Measurements from ENCODE around the gene PSMA6. TPM values are rescaled to one million over a fixed set of nuclear protein-coding genes. Genes with fewer than 3 reads are reported as not detected.

PSMA6 gene
- total RNA-seq, 6 experiments from 2014 or later: 66.9 to 122 (median 81.1) TPM

DNA sequence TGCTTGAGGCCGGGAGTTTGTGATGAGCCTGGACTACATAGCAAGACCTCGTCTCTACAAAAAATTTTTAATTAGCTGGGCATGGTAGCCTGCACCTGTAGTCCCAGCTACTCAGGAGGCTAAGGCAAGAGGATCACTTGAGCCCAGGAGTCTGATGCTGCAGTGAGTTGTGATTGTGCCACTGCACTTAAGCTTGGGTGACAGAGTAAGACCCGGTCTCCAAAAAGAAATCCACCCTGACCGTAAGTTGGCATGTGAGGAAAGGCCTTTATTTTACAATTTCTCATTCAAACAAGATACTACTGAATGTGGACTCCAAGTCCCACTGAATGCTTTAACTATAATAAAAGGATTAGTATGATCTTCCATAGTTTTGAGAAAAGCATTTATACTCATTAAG lies 27.3 kb downstream of the PSMA6 start:
- H3K4me1 ChIP-seq: no peaks in the 10 kb centered on the region
- H3K27me3 ChIP-seq: no peaks in the 10 kb centered on the region
- WGBS (ENCODE audit: insufficient coverage, low coverage, low lambda C conversion rate, missing lambda C conversion rate): 92% methylated on average over 3 of the region's 4 CpGs
- no peak overlapping the region for H3K27ac ChIP-seq
- no peaks in the 10 kb centered on the region for H3K9me3 ChIP-seq
- intact Hi-C loops (cut with DNase I): no loop called here
- no peak overlapping the region for H3K4me3 ChIP-seq
- H3K36me3 ChIP-seq: peaks cover 0 to 39% (median 16%) of the 10 kb centered on the region in 4 donors
- ATAC-seq (no peak), DNase-seq (no peak)
- no peak for TF ChIP-seq POLR2A (IDR thresholded peaks at IDR 0.05)
- TF ChIP-seq, protein P1, sequence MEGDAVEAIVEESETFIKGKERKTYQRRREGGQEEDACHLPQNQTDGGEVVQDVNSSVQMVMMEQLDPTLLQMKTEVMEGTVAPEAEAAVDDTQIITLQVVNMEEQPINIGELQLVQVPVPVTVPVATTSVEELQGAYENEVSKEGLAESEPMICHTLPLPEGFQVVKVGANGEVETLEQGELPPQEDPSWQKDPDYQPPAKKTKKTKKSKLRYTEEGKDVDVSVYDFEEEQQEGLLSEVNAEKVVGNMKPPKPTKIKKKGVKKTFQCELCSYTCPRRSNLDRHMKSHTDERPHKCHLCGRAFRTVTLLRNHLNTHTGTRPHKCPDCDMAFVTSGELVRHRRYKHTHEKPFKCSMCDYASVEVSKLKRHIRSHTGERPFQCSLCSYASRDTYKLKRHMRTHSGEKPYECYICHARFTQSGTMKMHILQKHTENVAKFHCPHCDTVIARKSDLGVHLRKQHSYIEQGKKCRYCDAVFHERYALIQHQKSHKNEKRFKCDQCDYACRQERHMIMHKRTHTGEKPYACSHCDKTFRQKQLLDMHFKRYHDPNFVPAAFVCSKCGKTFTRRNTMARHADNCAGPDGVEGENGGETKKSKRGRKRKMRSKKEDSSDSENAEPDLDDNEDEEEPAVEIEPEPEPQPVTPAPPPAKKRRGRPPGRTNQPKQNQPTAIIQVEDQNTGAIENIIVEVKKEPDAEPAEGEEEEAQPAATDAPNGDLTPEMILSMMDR (IDR thresholded peaks at IDR 0.05): no peak

DNA sequence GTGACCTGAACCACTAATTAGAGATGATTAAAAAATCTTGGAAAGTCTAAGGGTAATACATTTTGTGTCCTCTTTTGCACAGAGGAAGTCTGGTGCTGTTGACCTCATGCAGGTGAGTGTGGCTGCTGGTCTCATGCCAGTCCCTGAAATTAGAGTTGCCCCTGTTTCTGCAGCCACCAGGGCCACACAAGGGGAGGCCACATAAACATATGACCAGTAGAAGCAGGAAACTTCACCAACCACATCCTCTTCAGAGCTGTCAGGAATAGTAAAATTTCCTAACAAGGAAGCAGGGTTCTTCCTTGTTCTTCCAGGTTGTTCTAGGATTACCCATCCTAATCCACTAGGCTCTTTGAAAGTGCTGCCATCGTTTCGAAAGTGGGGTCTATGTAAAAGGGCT lies 28.3 kb downstream of the PSMA6 start:
- Histone ChIP-seq H3K4me1 (no peaks in the 10 kb centered on the region), H3K27me3 (no peaks in the 10 kb centered on the region), H3K4me3 (no peak overlapping the region), H3K27ac (no peak overlapping the region), H3K36me3 (peaks cover 0 to 30% (median 10%) of the 10 kb centered on the region in 4 donors), H3K9me3 (no peaks in the 10 kb centered on the region)
- intact Hi-C loops (cut with DNase I): no loop called here
- ATAC-seq (peak in 2 of 4 donors; percentile 11 to 13), DNase-seq (no peak)
- 92% methylated on average over 2 of the region's 2 CpGs for WGBS (ENCODE audit: insufficient coverage, low coverage, low lambda C conversion rate, missing lambda C conversion rate)
- TF ChIP-seq, protein P1 (IDR thresholded peaks at IDR 0.05): no peak
- TF ChIP-seq POLR2A (IDR thresholded peaks at IDR 0.05): no peak

DNA sequence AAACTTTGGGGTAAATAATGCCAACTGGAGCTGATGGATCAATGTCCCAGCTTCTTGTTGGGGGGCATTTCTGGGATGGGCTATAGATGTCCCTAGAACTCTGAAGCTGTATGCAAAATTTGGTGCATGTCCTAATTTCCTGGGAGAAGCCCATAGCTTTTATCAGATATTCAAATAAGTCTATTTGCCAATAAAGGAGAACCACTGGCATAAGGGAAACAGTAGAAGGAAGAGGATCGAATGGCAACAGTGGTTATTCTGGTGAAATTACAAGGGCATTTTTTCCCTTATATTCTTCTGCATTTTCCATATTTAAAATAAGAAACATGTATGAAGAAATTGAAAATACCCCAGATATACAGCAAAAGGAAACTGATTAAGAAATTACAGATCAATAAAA lies 34.2 kb downstream of the PSMA6 start:
- ATAC-seq (peak; percentile 31 to 58 (median 44)), DNase-seq (no peak)
- 17% methylated on average over 1 of the region's 1 CpG for WGBS (ENCODE audit: insufficient coverage, low coverage, low lambda C conversion rate, missing lambda C conversion rate)
- intact Hi-C loops (cut with DNase I): no loop called here
- TF ChIP-seq, protein P1 (IDR thresholded peaks at IDR 0.05): no peak
- no peak for TF ChIP-seq POLR2A (IDR thresholded peaks at IDR 0.05)
- peaks cover 0 to 8% (median 3%) of the 10 kb centered on the region in 4 donors for H3K4me1 ChIP-seq
- H3K27me3 ChIP-seq: no peaks in the 10 kb centered on the region
- no peaks in the 10 kb centered on the region for H3K36me3 ChIP-seq
- no peak overlapping the region for H3K4me3 ChIP-seq
- H3K27ac ChIP-seq: no peak overlapping the region
- no peaks in the 10 kb centered on the region for H3K9me3 ChIP-seq

DNA sequence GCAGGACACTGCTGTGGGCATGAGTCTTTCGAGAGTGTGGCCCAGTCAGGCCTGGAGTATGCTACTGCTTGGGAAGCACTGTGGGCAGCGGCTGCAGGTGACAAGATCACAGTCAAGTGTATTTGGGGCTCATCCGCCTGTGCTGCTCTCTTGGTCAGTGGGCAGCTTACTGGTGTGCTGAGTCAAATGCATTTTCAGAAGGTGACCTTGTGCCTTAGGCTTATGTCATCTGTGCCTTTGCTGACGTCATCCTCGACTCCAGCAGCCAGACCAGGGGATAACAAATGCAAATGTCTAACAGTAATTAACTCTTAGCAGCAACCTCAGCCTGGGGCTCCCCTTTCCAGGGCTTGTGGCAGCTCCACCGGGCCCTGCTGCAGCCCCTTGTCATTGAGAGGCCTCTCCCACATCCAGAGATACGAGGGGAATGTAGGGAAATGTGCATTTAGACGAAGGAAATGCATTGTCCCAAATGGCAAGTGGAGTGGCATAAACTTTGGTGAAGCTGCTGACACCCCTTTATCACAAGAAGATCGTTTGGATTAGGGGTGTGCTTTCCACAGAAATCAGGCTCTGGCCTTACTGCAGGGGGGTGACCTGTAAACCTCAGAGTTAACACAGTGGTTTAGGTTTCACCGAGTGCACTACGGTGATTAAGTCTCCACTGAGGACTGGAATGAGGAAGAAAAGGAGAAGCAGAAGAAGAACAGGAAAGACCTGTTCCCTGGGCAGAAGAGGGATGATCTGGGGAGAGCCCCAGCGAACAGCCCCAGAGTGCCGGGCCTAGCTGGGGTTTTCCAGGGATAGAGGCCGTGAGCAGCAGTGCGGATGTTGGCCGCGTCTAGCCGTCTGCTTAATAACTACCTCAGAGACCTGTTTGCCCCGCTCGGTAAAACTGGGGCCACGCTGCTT lies 39.7 kb downstream of the PSMA6 start:
- no peak for ATAC-seq
- Histone ChIP-seq H3K4me3 (no peak overlapping the region), H3K4me1 (peaks cover 0 to 33% (median 10%) of the 10 kb centered on the region in 4 donors), H3K27ac (no peak overlapping the region), H3K27me3 (no peaks in the 10 kb centered on the region), H3K36me3 (no peaks in the 10 kb centered on the region), H3K9me3 (no peaks in the 10 kb centered on the region)
- TF ChIP-seq POLR2A (IDR thresholded peaks at IDR 0.05): no peak
- TF ChIP-seq, protein P1 (IDR thresholded peaks at IDR 0.05): no peak
- DNase-seq: peak in 1 of 3 donors; percentile 66
- intact Hi-C loops (cut with DNase I): no loop called here
- 77% methylated on average over 5 of the region's 21 CpGs for WGBS (ENCODE audit: insufficient coverage, low coverage, low lambda C conversion rate, missing lambda C conversion rate)
